HFFc6 (cell line): ENCODE results near the gene TCTN2. TPM values are rescaled to one million over a fixed set of nuclear protein-coding genes. Genes with fewer than 3 reads are reported as not detected.

Experiments used
- DNase-seq: peaks from one replicate; pipeline ENCODE4 v3.0.0-alpha.2; 2018
- H3K27ac Mint-ChIP-seq: 2 replicates; pipeline ENCODE4 v1.8.0; 2020; ENCODE audit warnings: mild to moderate bottlenecking, mixed read lengths
- H3K27me3 Mint-ChIP-seq: 2 replicates; pipeline ENCODE4 v1.8.0; 2021; ENCODE audit warnings: mild to moderate bottlenecking, moderate library complexity, mixed read lengths; ENCODE audit not compliant: insufficient read depth
- H3K36me3 Mint-ChIP-seq: 2 replicates; pipeline ENCODE4 v1.8.0; 2021; ENCODE audit warnings: low read depth, mixed read lengths
- H3K4me1 Mint-ChIP-seq: 2 replicates; pipeline ENCODE4 v1.8.0; 2020; ENCODE audit warnings: low read depth, mixed read lengths
- H3K4me3 Mint-ChIP-seq: 2 replicates; pipeline ENCODE4 v1.8.0; 2020; ENCODE audit warnings: mild to moderate bottlenecking, moderate library complexity, mixed read lengths
- H3K9me3 Mint-ChIP-seq: 2 replicates; pipeline ENCODE4 v1.8.0; 2020; ENCODE audit warnings: mild to moderate bottlenecking, mixed read lengths
- CTCF ChIP-seq: fragments of 200-600 bp; sonication (generic); IDR thresholded peaks from 2 replicates; pipeline ENCODE4 v1.5.0; 2021; ENCODE audit warnings: antibody characterized with exemption, mild to moderate bottlenecking
- total RNA-seq, 6 experiments: library from RNA; stranded (reverse); fragmentation: NEBNext Ultra II Directional; extraction: Animal tissue kit (Norgen Biotek cat#: 25700); gene quantifications; 2 replicates in 1 of 6; 3 replicates in 5 of 6; pipeline ENCODE4 v1.2.3, GENCODE V29; 2021

The TCTN2 gene
- total RNA-seq, 6 experiments from 2014 or later = 6.5 to 11.2 (median 9.5) TPM

GRCh38 chr12:123655420-123655819 lies 15.5 kb upstream of the TCTN2 start:
- H3K36me3 Mint-ChIP-seq = peaks cover 50% of the 10 kb centered on the region
- TF ChIP-seq CTCF = no peak
- peaks cover 24% of the 10 kb centered on the region for H3K4me1 Mint-ChIP-seq
- no peak overlapping the region for H3K4me3 Mint-ChIP-seq
- no peaks in the 10 kb centered on the region for H3K9me3 Mint-ChIP-seq
- DNase-seq = no peak
- H3K27me3 Mint-ChIP-seq = peaks cover 2% of the 10 kb centered on the region; the same call in 1 of the 2 replicates
- no peak overlapping the region for H3K27ac Mint-ChIP-seq

GRCh38 chr12:123656392-123656791 lies 14.5 kb upstream of the TCTN2 start:
- H3K27me3 Mint-ChIP-seq = peaks cover 2% of the 10 kb centered on the region; the same call in 1 of the 2 replicates
- H3K27ac Mint-ChIP-seq = no peak overlapping the region
- peaks cover 33% of the 10 kb centered on the region for H3K4me1 Mint-ChIP-seq
- peaks cover 50% of the 10 kb centered on the region for H3K36me3 Mint-ChIP-seq
- no peak for TF ChIP-seq CTCF
- H3K4me3 Mint-ChIP-seq = no peak overlapping the region
- no peaks in the 10 kb centered on the region for H3K9me3 Mint-ChIP-seq
- no peak for DNase-seq

- H3K36me3 Mint-ChIP-seq = peaks cover 45% of the 10 kb centered on the region
- no peak for DNase-seq
Observed at GRCh38 chr12:123657211-123657610, 13.7 kb upstream of the TCTN2 start.

GRCh38 chr12:123659996-123660727 lies 10.8 kb upstream of the TCTN2 start:
- Mint-ChIP-seq H3K27me3 (peaks cover 5% of the 10 kb centered on the region), H3K27ac (peak overlapping the region; percentile 96), H3K36me3 (peaks cover 58% of the 10 kb centered on the region), H3K9me3 (peaks cover 4% of the 10 kb centered on the region; the same call in 1 of the 2 replicates), H3K4me3 (peak overlapping the region; percentile 78), H3K4me1 (peaks cover 33% of the 10 kb centered on the region)
- no peak for TF ChIP-seq CTCF
- DNase-seq = peak; percentile 94

More at GRCh38 chr12:123657211-123657610, 13.7 kb upstream of the TCTN2 start:
- Mint-ChIP-seq H3K27ac (no peak overlapping the region), H3K4me1 (peaks cover 33% of the 10 kb centered on the region), H3K9me3 (no peaks in the 10 kb centered on the region), H3K4me3 (no peak overlapping the region), H3K27me3 (peaks cover 2% of the 10 kb centered on the region; the same call in 1 of the 2 replicates)
- TF ChIP-seq CTCF = no peak

GRCh38 chr12:123667771-123668170 lies 3.1 kb upstream of the TCTN2 start:
- no peak for DNase-seq
- H3K4me1 Mint-ChIP-seq = peaks cover 11% of the 10 kb centered on the region
- H3K27me3 Mint-ChIP-seq = peaks cover 3% of the 10 kb centered on the region; the same call in 1 of the 2 replicates
- peaks cover 25% of the 10 kb centered on the region for H3K36me3 Mint-ChIP-seq
- H3K4me3 Mint-ChIP-seq = no peak overlapping the region
- peaks cover 4% of the 10 kb centered on the region; the same call in 1 of the 2 replicates for H3K9me3 Mint-ChIP-seq
- no peak overlapping the region for H3K27ac Mint-ChIP-seq
- TF ChIP-seq CTCF = no peak
